ELR (cell line): ENCODE measurements around the gene TMEM86A.

Experiments
- DNase-seq: peaks from one replicate; pipeline ENCODE4 v3.0.0-alpha.2; 2015; ENCODE audit warnings: low read depth

TMEM86A gene

GRCh38 chr11:18726040-18726439 is 27.5 kb downstream of the TMEM86A start, which contains the start of gene IGSF22:
TSS of gene IGSF22 (minus strand) at chr11:18726188. CDS start at chr11:18724236, 1,952 bp downstream.
- DNase-seq, result no peak

- DNase-seq, result peak; percentile 57
Observed at GRCh38 chr11:18727479-18728236, 29.1 kb downstream of the TMEM86A start.

- DNase-seq, result no peak
Observed at GRCh38 chr11:18728658-18729057, 30.1 kb downstream of the TMEM86A start.

DNA sequence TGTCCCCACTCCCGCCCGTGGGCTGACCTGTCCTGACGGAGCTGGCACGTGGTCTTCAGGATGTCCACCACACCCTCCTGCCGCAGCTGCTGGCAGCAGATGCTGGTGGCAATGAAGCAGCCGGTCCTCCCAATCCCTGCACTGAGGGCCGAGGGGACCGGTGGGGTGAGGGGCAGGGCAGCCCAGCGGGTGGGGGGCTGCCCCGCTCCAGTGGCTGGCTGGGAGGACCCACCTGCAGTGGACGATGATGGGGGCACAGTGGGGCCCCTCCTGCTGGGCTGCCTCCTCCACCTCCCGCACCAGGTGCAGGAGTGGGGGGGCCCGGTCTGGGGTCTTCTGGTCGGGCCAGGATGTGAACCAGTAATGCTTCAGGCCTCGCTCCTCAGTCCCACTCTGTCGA is 30.8 kb downstream of the TMEM86A start:
- no peak for DNase-seq

- DNase-seq, result no peak
Observed at GRCh38 chr11:18730020-18730419, 31.4 kb downstream of the TMEM86A start.

DNA sequence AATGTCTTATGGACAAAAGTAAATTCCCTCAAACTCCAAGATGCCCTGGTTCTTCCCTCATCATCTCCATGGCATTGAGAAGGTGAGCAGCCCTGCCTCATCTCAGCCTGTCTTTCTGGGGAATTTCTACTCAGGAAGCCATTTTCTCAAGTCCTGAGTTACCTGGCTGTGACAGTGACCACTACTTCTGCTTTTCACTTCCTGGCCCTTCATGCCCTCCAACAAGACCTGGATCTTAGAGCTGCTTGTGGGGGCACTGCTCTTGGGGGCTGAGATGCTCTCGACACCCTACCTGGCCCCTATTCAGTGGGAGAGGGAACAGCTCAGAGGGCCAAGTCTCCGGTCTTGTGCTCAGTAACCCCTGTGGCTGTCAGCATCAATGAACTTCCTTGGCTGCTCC is 32.9 kb downstream of the TMEM86A start:
- DNase-seq, result no peak

DNA sequence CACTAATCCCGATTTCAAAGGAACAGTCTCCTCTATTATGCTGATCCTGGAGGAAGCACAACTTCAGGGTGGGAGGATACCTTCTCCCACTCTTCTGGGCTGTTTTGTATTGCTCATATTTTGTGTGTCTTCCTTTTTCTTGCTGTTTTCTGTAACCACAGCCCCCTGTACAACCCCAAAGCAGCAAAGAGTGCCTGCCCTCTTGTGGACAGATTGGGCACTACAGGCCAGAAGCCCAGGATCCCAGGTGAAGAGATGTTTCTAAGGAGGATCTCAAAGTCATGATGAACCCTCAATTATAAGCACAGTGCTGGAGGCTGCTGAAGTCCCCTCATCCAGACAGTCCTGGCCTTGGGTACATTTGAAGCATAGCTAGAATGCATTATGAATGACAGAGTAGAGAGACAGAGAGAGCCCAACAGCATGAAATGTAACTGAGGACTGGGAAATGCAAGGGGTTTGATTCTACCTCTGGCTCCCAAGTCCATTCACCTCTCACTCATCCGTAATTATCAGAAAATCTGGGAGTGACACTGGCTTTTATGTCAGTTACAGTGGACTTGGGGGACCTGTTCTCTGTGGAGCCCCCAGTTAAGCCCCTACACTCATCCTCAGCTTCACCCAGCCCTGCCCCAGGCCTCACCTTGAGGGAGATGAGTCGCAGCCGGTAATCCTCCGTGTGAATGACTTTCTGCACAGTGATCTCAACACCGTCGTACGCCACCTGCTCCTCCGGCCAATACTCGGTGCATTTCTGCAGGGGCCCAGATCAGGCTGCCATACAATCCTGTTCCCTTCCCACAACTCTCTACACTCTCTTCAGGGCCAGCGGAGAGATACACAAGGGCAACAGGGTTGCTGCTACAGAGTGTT is 33.6 kb downstream of the TMEM86A start:
- peak; percentile 48 for DNase-seq

DNA sequence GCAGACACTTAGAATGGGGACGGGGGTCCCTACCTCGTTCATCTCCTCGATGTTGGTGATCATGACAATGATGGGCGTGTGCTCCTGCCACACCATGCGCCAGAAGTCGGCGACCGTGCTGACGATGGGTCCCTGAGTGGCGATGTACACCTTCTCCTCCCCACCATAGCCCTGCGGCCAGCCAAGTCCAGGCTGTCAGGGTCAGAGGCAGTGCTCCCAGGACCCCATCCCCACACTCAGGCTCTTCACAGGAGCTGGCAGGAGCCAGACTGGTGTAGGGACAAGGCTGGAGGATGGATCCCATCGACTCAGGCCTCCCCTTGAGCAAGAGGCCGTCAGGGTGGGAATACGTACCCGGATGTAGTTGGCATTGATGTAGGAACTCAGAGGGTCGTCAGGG is 34.6 kb downstream of the TMEM86A start:
- DNase-seq, result no peak

- no peak for DNase-seq
Observed at GRCh38 chr11:18736590-18737148, 38.1 kb downstream of the TMEM86A start.

DNA sequence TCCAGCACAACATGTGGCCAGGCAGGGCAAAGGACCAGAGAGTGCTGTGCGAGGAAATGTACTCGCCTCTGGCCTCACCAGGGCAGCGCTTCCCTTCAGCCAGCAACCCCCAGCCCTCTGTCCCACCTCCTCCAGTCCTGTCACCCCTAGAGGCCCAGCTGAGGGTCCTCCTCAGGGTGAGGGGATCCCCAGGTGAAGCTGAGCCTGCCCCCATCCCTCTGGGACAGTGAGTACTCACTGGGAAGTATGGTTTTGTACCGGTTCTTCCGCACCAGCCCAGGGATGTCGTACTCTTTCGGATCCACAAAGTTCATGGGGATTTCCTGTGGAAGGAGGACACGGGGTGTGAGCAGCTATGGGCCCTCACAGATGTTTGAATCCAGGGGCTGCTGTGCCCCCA is 39.1 kb downstream of the TMEM86A start:
- DNase-seq, result no peak

DNA sequence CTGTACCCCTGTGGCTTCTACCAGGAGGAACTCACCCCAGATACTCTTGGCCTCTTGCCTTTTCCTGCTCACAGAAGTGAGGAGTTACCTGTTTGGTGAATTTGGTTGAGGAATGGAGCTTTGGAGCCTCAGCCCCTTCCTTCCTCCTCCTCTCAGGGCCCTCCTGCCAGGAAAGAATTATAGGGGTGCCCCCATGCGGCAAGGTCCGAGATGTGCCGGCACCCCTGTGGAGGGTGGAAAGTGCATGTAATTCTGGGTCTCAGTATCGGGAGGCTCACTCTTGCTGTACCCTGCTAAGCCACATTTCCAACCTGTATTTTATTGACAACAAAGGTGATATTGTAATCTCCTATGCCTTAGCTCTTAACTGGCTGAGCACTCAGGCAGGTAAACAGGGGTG is 41.1 kb downstream of the TMEM86A start:
- DNase-seq, result no peak

DNA sequence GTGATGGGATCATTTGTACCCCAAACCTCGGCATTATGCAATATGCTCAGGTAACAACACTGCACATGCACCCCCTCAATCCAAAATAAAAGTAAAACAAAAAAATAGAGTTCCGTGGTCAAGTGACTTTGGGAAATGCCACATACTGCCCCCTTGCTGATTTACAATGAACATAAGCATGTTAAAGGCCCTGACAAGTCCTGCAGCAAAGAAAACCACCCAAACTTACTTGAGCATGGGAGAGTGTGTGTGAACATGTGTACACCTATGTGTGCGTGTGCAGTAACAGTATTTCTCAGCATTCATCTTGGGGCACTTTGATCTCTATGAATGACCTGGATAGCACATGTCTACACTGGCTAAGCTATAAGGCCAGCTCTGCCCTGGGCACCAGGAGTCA is 43.2 kb downstream of the TMEM86A start:
- DNase-seq, result no peak

DNA sequence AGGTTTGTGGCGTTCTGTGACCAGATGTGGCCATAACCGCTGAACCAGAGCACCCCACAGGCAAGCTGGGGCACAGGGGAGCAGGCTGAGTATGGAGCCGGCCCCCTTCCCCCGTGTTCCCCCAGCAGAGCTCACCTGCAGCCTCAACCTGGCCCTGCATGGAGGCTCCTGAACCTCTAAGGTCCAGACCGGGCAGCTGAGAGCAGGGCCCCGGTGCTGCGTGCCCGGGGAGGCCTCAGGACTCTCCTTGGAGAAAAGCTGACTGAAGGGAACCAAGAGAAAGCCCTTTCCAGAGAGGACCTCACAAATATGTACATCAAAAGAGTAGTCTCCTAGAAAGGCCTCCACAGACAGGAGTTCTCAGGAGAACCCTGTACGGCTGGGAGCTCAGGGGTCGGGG is 44.8 kb downstream of the TMEM86A start:
- no peak for DNase-seq

DNA sequence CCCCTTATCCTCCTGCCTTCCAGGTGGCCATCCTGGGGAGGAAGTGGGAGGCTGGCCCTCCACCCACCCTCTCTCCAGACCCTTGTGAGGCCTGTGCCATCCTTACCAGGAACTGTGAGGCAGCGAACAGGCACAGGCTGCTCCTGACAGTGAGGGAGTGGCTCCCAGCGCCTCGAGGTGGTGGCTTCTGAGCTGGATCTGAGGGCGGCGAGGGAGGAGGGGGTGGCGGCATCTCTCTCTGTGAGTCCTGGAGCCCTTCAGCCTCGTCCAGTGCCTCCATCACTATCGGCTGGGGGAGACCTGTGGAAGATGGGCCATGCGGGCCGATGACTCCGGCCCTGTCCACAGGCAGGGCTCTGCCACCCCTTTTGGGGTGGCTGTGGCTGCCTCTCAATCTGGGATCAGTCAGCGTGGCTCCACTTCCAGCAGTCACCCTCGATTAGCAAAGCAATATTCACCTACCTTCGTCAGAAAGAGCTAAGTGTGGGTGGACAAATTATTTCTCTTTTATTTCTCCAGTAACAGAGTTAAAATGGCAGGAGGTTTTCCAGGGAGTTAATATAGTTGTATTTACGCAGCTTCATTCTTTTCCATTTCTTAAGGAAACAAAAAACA is 45.4 kb downstream of the TMEM86A start:
- no peak for DNase-seq

- DNase-seq, result no peak
Observed at GRCh38 chr11:18745251-18745650, 46.7 kb downstream of the TMEM86A start.

GRCh38 chr11:18748766-18749365 is 50.3 kb downstream of the TMEM86A start:
- peak; percentile 13 for DNase-seq

DNA sequence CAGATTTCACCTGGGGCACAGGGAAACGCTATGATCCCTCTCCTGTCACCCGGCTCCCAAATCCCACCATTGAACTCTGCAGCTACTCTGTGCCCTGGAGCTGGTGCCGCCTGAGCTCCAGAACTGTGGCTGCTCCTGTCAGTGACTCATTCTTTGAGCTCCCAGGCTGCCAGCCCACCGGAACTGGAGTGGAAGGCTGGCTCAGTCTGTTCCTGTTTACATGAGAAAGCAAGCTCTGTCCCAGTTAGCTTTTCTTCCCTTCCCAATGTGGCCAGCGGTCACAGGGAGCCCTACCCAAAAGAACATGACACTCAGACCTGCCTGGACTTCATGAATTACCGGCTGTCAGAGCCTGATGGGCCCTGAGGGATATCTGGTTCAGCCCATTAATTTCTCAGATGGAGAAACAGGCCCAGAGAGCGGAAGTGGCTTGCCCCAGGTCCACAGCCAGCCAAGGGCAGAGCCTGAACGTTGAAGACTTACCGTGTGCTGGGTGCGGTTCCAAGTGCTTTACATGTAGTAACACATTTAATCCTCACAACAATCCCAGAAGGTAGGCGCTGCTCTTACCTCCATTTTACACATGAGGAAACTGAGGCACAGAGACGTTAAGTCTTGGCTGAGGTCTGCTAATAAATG is 51.2 kb downstream of the TMEM86A start:
- DNase-seq, result peak; percentile 86

DNA sequence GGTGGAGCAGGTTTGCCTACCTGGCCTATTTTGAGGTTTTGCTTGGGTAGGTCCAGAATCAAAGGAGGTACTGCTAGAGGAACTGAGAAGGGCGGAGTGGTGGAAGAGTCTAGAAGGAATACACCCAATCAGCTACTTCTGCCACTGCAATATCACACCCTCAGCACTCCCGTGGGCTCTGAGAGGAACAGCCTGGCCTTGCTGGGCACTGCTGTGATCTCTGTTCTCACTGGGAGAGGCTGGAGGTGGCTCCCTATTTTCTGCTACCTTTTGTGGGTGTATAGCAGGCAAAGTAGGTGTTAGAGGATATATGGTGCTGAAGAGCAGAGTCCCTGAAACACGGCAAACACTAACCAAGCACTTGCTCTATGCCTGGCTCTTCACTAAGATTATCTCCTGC is 52.4 kb downstream of the TMEM86A start:
- DNase-seq, result no peak

DNA sequence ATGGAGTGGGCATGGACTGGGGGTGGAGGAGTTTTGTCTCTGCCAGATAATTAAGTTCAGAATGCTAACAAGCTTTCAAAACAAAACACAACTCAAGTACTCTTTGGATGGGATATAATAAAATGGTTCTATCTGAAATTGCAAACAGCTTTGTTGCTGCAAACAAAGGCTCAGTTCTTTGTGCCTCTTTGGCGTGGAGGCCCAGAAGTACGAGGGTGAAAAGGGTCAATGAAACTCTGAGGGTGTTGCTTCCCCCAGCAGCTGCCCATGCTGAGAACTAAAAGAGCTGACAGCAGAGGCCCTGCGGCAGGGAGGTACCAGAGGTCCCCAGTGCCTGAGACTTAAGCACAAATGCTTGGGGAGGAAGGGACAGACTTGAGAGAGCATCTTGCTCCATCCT is 53.9 kb downstream of the TMEM86A start:
- DNase-seq, result no peak

- DNase-seq, result peak; percentile 53
Observed at GRCh38 chr11:18754308-18754707, 55.7 kb downstream of the TMEM86A start.
